Liver (tissue), 3 donors: ENCODE data around the gene KRTAP26-1.

Source experiments
- ATF3 ChIP-seq: IDR thresholded peaks from 2 replicates; pipeline ENCODE4 v1.6.1; 2016; ENCODE audit warnings: antibody characterized with exemption
- CTCF ChIP-seq: fragments of 150-350 bp; IDR thresholded peaks from 2 replicates; pipeline ENCODE4 v1.5.1; 2017; ENCODE audit warnings: improper control_type of control experiment, low read depth, low read length; ENCODE audit not compliant: missing input control
- GABPA ChIP-seq, 2 donors: IDR thresholded peaks in 1 of 2; conservative IDR thresholded peaks in 1 of 2; 2 replicates each; pipeline ENCODE4 v1.6.1; 2016; ENCODE audit warnings: antibody characterized with exemption in 2 of 2, mild to moderate bottlenecking in 1 of 2, moderate library complexity in 1 of 2
- MAX ChIP-seq: IDR thresholded peaks from 2 replicates; pipeline ENCODE4 v1.6.1; 2016; ENCODE audit warnings: antibody characterized with exemption
- REST ChIP-seq: IDR thresholded peaks from 2 replicates; pipeline ENCODE4 v1.6.1; 2016; ENCODE audit warnings: antibody characterized with exemption, mild to moderate bottlenecking
- YY1 ChIP-seq: IDR thresholded peaks from 2 replicates; pipeline ENCODE4 v1.6.1; 2016; ENCODE audit warnings: antibody characterized with exemption, mild to moderate bottlenecking
- ZBTB33 ChIP-seq: IDR thresholded peaks from 2 replicates; pipeline ENCODE4 v1.6.1; 2016; ENCODE audit warnings: antibody characterized with exemption
- donor health status: healthy.
- donor health status: healthy.

DNA sequence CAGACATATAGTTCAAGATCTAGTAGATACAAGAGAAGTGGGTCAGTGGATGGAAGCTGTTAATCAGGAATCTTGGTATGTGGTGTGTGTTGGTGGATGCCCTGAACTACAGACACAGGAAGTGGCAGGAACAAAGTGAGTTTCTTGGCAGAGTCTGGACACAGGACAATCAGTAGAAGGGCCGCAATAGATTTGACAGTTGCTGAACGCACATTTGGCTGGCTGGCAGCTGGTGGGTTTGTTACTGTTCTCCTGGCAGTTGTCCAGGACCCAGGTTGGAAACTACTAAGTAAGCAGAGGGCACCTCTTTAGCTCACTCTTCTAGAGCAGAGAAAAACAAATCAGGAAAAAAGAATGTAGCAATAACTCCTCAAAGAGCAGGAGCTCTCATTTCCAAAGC, 13.2 kb downstream of the KRTAP26-1 start:
- TF ChIP-seq CTCF (no peak), GABPA (IDR thresholded peaks at IDR 0.05 in 1 of 2, conservative IDR thresholded peaks at IDR 0.05 in 1 of 2) (no peak), YY1 (no peak), MAX (no peak), ZBTB33 (no peak), ATF3 (no peak), REST (no peak)
